ENCODE data around the gene CALCOCO1. TPM values are rescaled to one million over a fixed set of nuclear protein-coding genes. Genes with fewer than 3 reads are reported as not detected.
A peak's percentile ranks its signal among the peaks of the same experiment; 100 is the strongest.

Gene CALCOCO1
- total and polyA plus RNA-seq, 2 of the 8 experiments (the other 6 are each of a cell fraction or from before 2014, with no cell fraction given), result 20.3 to 39.3 TPM

DNA sequence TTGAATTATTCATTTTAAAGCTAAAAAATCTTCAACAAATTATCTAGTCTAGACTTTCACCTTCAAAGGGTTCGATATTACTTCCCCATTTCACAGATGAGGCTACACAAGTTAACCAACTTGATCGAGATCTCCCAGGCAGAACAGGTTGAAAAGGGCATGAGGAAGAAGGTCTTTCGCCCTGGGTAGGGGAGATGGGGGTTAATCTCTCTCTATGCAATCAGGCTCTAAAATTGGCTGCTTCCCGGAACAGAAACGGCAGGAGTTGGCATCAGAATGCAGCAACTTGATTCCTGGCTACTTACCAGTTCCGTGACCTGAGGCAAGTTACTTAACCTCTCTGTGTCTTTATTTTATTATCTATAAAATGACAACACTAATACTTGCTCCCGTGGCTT lies 26.9 kb upstream of the CALCOCO1 start:
- no peak overlapping the region for H2AK5ac ChIP-seq (ENCODE audit: low read depth, low read length)
- no peak overlapping the region for H3K23ac ChIP-seq (ENCODE audit: insufficient read length)
- H3K4me3 ChIP-seq (ENCODE audit: extremely low read depth in 1 of 4, insufficient read depth in 2 of 4, low read depth in 3 of 4, low read length in 4 of 4), result no peak overlapping the region
- 42% methylated on average over 7 of the region's 7 CpGs; no CpG with 5 or more reads in 1 of the 2 experiments for WGBS, 2 experiments (ENCODE audit: extremely low coverage in 1 of 2, insufficient coverage in 1 of 2, insufficient read length in 1 of 2, insufficient replicate concordance in 2 of 2, low coverage in 1 of 2, low lambda C conversion rate in 2 of 2, missing lambda C conversion rate in 1 of 2)
- no peak overlapping the region for H3K27ac ChIP-seq (ENCODE audit: low read depth, low read length)
- H2BK20ac ChIP-seq (ENCODE audit: low read length), result no peak overlapping the region
- no peak overlapping the region for H4K8ac ChIP-seq (ENCODE audit: extremely low read depth, insufficient read depth, low read length)
- no peak overlapping the region for H2BK120ac ChIP-seq (replicated peaks; ENCODE audit: low read depth, low read length)
- H3K4me2 ChIP-seq (ENCODE audit: insufficient read depth in 1 of 2, low read depth in 2 of 2, low read length in 2 of 2), result no peak overlapping the region
- H4K5ac ChIP-seq (ENCODE audit: insufficient read length, low read depth, low read length), result no peak overlapping the region
- H3K9ac ChIP-seq (replicated peaks in 1 of 4; ENCODE audit: extremely low read depth in 1 of 4, low read depth in 3 of 4, low read length in 3 of 4), result no peak overlapping the region
- no peak overlapping the region for H2BK15ac ChIP-seq (ENCODE audit: low read length)
- H3K56ac ChIP-seq (replicated peaks; ENCODE audit: insufficient read length, low read depth, low read length), result no peak overlapping the region
- H2BK5ac ChIP-seq (ENCODE audit: low read depth, low read length), result no peak overlapping the region
- peaks cover 16% of the 10 kb centered on the region; the same call in 1 of the 2 replicates for H3K23me2 ChIP-seq (ENCODE audit: low read depth, low read length)
- DNase-seq (ENCODE audit: low read depth in 1 of 2, low spot score in 2 of 2) (no peak), FAIRE-seq (no peak)
- no peaks in the 10 kb centered on the region for H3K79me2 ChIP-seq (ENCODE audit: control insufficient read depth in 1 of 2, insufficient read depth in 2 of 2, low read length in 2 of 2)
- 0 out of 2 replicates have a peak overlapping the region, but pooled peaks have one; percentile 77 for H2BK12ac ChIP-seq (ENCODE audit: low read depth, low read length)
- ChIA-PET CTCF (ENCODE audit: partially characterized antibody) (interaction anchor here (0.5 to 7.5 kb wide), 12 partner anchors 9 to 582 kb away, joined by 3 to 152 read pairs (median 4); no protein-coding TSS in a partner anchor), POLR2A (ENCODE audit: partially characterized antibody) (interaction anchor here (1.4 kb wide), 1 partner anchor 57 kb away, joined by 4 read pairs; no protein-coding TSS in a partner anchor)
- H3K36me3 ChIP-seq (ENCODE audit: control insufficient read depth in 2 of 4, insufficient read depth in 4 of 4, low read length in 3 of 4), result no peaks in the 10 kb centered on the region
- H4K91ac ChIP-seq (replicated peaks; ENCODE audit: insufficient read length, low read length), result no peak overlapping the region
- no peaks in the 10 kb centered on the region for H3K79me1 ChIP-seq (ENCODE audit: low read depth, low read length)
- H3K14ac ChIP-seq (ENCODE audit: insufficient read length), result no peak overlapping the region
- peaks cover 46 to 67% (median 62%) of the 10 kb centered on the region in 4 experiments for H3K27me3 ChIP-seq (replicated peaks in 1 of 4; ENCODE audit: control insufficient read depth in 3 of 4, extremely low read depth in 1 of 4, insufficient read depth in 3 of 4, low read length in 3 of 4)
- no peak overlapping the region for H3K18ac ChIP-seq (ENCODE audit: extremely low read depth, low read length)
- H3K9me3 ChIP-seq (ENCODE audit: insufficient read depth in 2 of 2, low read depth in 1 of 2, low read length in 1 of 2), result no peaks in the 10 kb centered on the region
- H2AFZ ChIP-seq (ENCODE audit: low read length), result no peak overlapping the region
- H3K4me1 ChIP-seq (replicated peaks in 1 of 4; ENCODE audit: control insufficient read depth in 3 of 4, insufficient read depth in 4 of 4, low read length in 3 of 4), result peaks cover 3 to 30% (median 12%) of the 10 kb centered on the region in 4 experiments
- H4K20me1 ChIP-seq (replicated peaks in 1 of 2; ENCODE audit: control insufficient read depth in 1 of 2, insufficient read depth in 2 of 2, low read length in 2 of 2), result peaks cover 0 to 3% of the 10 kb centered on the region in 2 experiments
- no peak overlapping the region for H3K4ac ChIP-seq (replicated peaks; ENCODE audit: insufficient read length, low read depth, low read length)
- TF ChIP-seq JUN (IDR thresholded peaks at IDR 0.05; ENCODE audit: low read depth, low read length) (no peak), PHF8 (conservative IDR thresholded peaks at IDR 0.05; ENCODE audit: low read depth, low read length) (no peak), CBX8 (IDR thresholded peaks at IDR 0.05; ENCODE audit: borderline replicate concordance, low read depth, low read length) (no peak), SP2 (IDR thresholded peaks at IDR 0.05; ENCODE audit: low read length) (no peak), FOSL1 (IDR thresholded peaks at IDR 0.05; ENCODE audit: insufficient read depth, low read depth, low read length) (no peak), USF2 (IDR thresholded peaks at IDR 0.05; ENCODE audit: low read length) (no peak), CHD2 (IDR thresholded peaks at IDR 0.05; ENCODE audit: low read length) (no peak), CBX5 (IDR thresholded peaks at IDR 0.05; ENCODE audit: low read depth, low read length) (no peak), TAF7 (optimal IDR thresholded peaks at IDR 0.05; ENCODE audit: borderline replicate concordance, low read depth, low read length) (no peak)
